Activated T-cell treated with anti-CD3 and anti-CD28 coated beads, Interleukin-2, amount 50 U/mL, for 24 hours (primary cell): ENCODE results near the gene SCN5A.

Experiments used
- DNase-seq: peaks from one replicate; pipeline ENCODE4 v3.0.0-alpha.2; 2020
- H3K27ac Mint-ChIP-seq: 2 replicates; pipeline ENCODE4 v1.8.0; 2020; ENCODE audit warnings: mild to moderate bottlenecking, mixed read lengths
- H3K27me3 Mint-ChIP-seq: 2 replicates; pipeline ENCODE4 v1.8.0; 2020; ENCODE audit warnings: mixed read lengths
- H3K36me3 Mint-ChIP-seq: 2 replicates; pipeline ENCODE4 v1.8.0; 2020; ENCODE audit warnings: low read depth, mixed read lengths
- H3K4me1 Mint-ChIP-seq: 2 replicates; pipeline ENCODE4 v1.8.0; 2020; ENCODE audit warnings: low read depth, mixed read lengths
- H3K4me3 Mint-ChIP-seq: 2 replicates; pipeline ENCODE4 v1.8.0; 2020; ENCODE audit warnings: mild to moderate bottlenecking, moderate library complexity, mixed read lengths
- H3K9me3 Mint-ChIP-seq: 2 replicates; pipeline ENCODE4 v1.8.0; 2020; ENCODE audit warnings: mixed read lengths

SCN5A gene

GRCh38 chr3:38652934-38653333, 3.4 kb upstream of the SCN5A start:
- Mint-ChIP-seq H3K27ac (no peak overlapping the region), H3K36me3 (no peaks in the 10 kb centered on the region), H3K27me3 (peaks cover 42% of the 10 kb centered on the region), H3K9me3 (no peaks in the 10 kb centered on the region), H3K4me3 (no peak overlapping the region), H3K4me1 (peaks cover 16% of the 10 kb centered on the region)
- DNase-seq, result no peak

- no peaks in the 10 kb centered on the region for H3K36me3 Mint-ChIP-seq
- H3K27me3 Mint-ChIP-seq, result peaks cover 26% of the 10 kb centered on the region
- H3K4me3 Mint-ChIP-seq, result peak overlapping the region; percentile 39
- H3K4me1 Mint-ChIP-seq, result peaks cover 16% of the 10 kb centered on the region
- peak; percentile 82 for DNase-seq
- no peaks in the 10 kb centered on the region for H3K9me3 Mint-ChIP-seq
- no peak overlapping the region for H3K27ac Mint-ChIP-seq
Observed at GRCh38 chr3:38651153-38651789, 1.8 kb upstream of the SCN5A start.

- DNase-seq, result peak; percentile 48
- H3K27ac Mint-ChIP-seq, result no peak overlapping the region
- no peaks in the 10 kb centered on the region for H3K36me3 Mint-ChIP-seq
- no peak overlapping the region for H3K4me3 Mint-ChIP-seq
- H3K9me3 Mint-ChIP-seq, result no peaks in the 10 kb centered on the region
- H3K4me1 Mint-ChIP-seq, result peaks cover 12% of the 10 kb centered on the region
- H3K27me3 Mint-ChIP-seq, result peaks cover 18% of the 10 kb centered on the region
Observed at GRCh38 chr3:38650248-38650951, 913 bp upstream of the SCN5A start.

GRCh38 chr3:38648659-38649499, 608 bp downstream of the SCN5A start:
- no peaks in the 10 kb centered on the region for H3K9me3 Mint-ChIP-seq
- H3K4me1 Mint-ChIP-seq, result peaks cover 12% of the 10 kb centered on the region
- H3K27ac Mint-ChIP-seq, result no peak overlapping the region

GRCh38 chr3:38648024-38648658, 1.3 kb downstream of the SCN5A start:
- Mint-ChIP-seq H3K9me3 (no peaks in the 10 kb centered on the region), H3K4me1 (peaks cover 8% of the 10 kb centered on the region), H3K36me3 (no peaks in the 10 kb centered on the region), H3K27me3 (peaks cover 18% of the 10 kb centered on the region), H3K27ac (no peak overlapping the region), H3K4me3 (peak overlapping the region; percentile 63)
- no peak for DNase-seq

More at GRCh38 chr3:38648659-38649499, 608 bp downstream of the SCN5A start:
- DNase-seq, result peak; percentile 36
- Mint-ChIP-seq H3K27me3 (peaks cover 23% of the 10 kb centered on the region), H3K36me3 (no peaks in the 10 kb centered on the region), H3K4me3 (peak overlapping the region; percentile 63)

GRCh38 chr3:38647217-38647970, 2.1 kb downstream of the SCN5A start:
- Mint-ChIP-seq H3K36me3 (no peaks in the 10 kb centered on the region), H3K27me3 (peaks cover 11% of the 10 kb centered on the region), H3K9me3 (no peaks in the 10 kb centered on the region), H3K4me1 (peaks cover 7% of the 10 kb centered on the region), H3K27ac (no peak overlapping the region), H3K4me3 (no peak overlapping the region)
- DNase-seq, result peak; percentile 25

GRCh38 chr3:38646630-38647029, 2.9 kb downstream of the SCN5A start:
- H3K27ac Mint-ChIP-seq, result no peak overlapping the region
- no peak overlapping the region for H3K4me3 Mint-ChIP-seq
- H3K9me3 Mint-ChIP-seq, result no peaks in the 10 kb centered on the region
- peaks cover 7% of the 10 kb centered on the region for H3K4me1 Mint-ChIP-seq
- no peaks in the 10 kb centered on the region for H3K36me3 Mint-ChIP-seq
- H3K27me3 Mint-ChIP-seq, result peaks cover 6% of the 10 kb centered on the region
- peak; percentile 29 for DNase-seq

- H3K4me3 Mint-ChIP-seq, result no peak overlapping the region
- H3K36me3 Mint-ChIP-seq, result no peaks in the 10 kb centered on the region
- no peaks in the 10 kb centered on the region for H3K9me3 Mint-ChIP-seq
- no peak for DNase-seq
- H3K4me1 Mint-ChIP-seq, result peaks cover 6% of the 10 kb centered on the region
- H3K27ac Mint-ChIP-seq, result no peak overlapping the region
- H3K27me3 Mint-ChIP-seq, result peaks cover 6% of the 10 kb centered on the region
Observed at GRCh38 chr3:38646062-38646461, 3.4 kb downstream of the SCN5A start.

- Mint-ChIP-seq H3K27me3 (peaks cover 6% of the 10 kb centered on the region), H3K27ac (no peak overlapping the region), H3K4me1 (peaks cover 4% of the 10 kb centered on the region), H3K9me3 (no peaks in the 10 kb centered on the region), H3K36me3 (no peaks in the 10 kb centered on the region), H3K4me3 (no peak overlapping the region)
- no peak for DNase-seq
Observed at GRCh38 chr3:38645601-38646000, 3.9 kb downstream of the SCN5A start.

- no peaks in the 10 kb centered on the region for H3K9me3 Mint-ChIP-seq
- no peak overlapping the region for H3K4me3 Mint-ChIP-seq
- H3K27me3 Mint-ChIP-seq, result peaks cover 6% of the 10 kb centered on the region
- H3K36me3 Mint-ChIP-seq, result no peaks in the 10 kb centered on the region
- H3K4me1 Mint-ChIP-seq, result peaks cover 4% of the 10 kb centered on the region
- DNase-seq, result no peak
- no peak overlapping the region for H3K27ac Mint-ChIP-seq
Observed at GRCh38 chr3:38645076-38645475, 4.4 kb downstream of the SCN5A start.

GRCh38 chr3:38644662-38645053, 4.8 kb downstream of the SCN5A start:
- no peak for DNase-seq
- Mint-ChIP-seq H3K9me3 (no peaks in the 10 kb centered on the region), H3K4me1 (peaks cover 4% of the 10 kb centered on the region), H3K27me3 (peaks cover 6% of the 10 kb centered on the region), H3K36me3 (no peaks in the 10 kb centered on the region), H3K27ac (no peak overlapping the region), H3K4me3 (no peak overlapping the region)

- peaks cover 4% of the 10 kb centered on the region for H3K4me1 Mint-ChIP-seq
- H3K27me3 Mint-ChIP-seq, result peaks cover 6% of the 10 kb centered on the region
- DNase-seq, result no peak
- no peak overlapping the region for H3K4me3 Mint-ChIP-seq
- no peaks in the 10 kb centered on the region for H3K9me3 Mint-ChIP-seq
- no peak overlapping the region for H3K27ac Mint-ChIP-seq
- no peaks in the 10 kb centered on the region for H3K36me3 Mint-ChIP-seq
Observed at GRCh38 chr3:38644016-38644661, 5.3 kb downstream of the SCN5A start.

GRCh38 chr3:38643592-38643991, 5.9 kb downstream of the SCN5A start:
- peak; percentile 17 for DNase-seq
- Mint-ChIP-seq H3K9me3 (no peaks in the 10 kb centered on the region), H3K4me1 (peaks cover 2% of the 10 kb centered on the region), H3K27ac (no peak overlapping the region), H3K27me3 (peaks cover 6% of the 10 kb centered on the region), H3K36me3 (no peaks in the 10 kb centered on the region), H3K4me3 (no peak overlapping the region)
